Measurements from ENCODE around the gene UBE2E2. TPM values are rescaled to one million over a fixed set of nuclear protein-coding genes. Genes with fewer than 3 reads are reported as not detected.

Gene UBE2E2
- total RNA-seq, 1 experiment from 2014 or later, result 64.3 TPM

DNA sequence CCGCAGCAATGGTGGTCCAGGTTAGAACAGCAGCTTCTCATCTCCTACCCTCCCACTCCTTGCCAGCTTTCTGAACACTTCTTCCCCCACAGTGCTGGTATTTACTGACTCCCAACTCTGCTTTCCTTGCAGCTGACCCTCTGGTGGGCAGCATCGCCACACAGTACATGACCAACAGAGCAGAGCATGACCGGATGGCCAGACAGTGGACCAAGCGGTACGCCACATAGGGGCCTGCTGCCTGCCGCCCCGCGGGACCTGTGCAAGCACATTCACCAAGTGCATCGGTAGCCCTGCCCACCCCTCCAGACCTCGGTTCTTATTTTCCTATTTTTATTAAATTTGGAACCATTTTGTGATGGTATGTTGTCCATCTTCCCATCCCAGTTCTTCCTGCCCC lies 386.5 kb downstream of the UBE2E2 start:
- Mint-ChIP-seq H3K27ac (ENCODE audit: low read depth, unreplicated experiment) (no peak overlapping the region), H3K4me1 (ENCODE audit: insufficient read depth, unreplicated experiment) (no peaks in the 10 kb centered on the region), H3K4me3 (ENCODE audit: unreplicated experiment) (no peak overlapping the region), H3K9me3 (ENCODE audit: unreplicated experiment) (no peaks in the 10 kb centered on the region), H3K36me3 (ENCODE audit: insufficient read depth, unreplicated experiment) (peaks cover 5% of the 10 kb centered on the region), H3K27me3 (ENCODE audit: insufficient read depth, unreplicated experiment) (no peaks in the 10 kb centered on the region)
- no TSS peak for BruUV-seq (replicated peaks)
- no peak for DNase-seq (ENCODE audit: unreplicated experiment)
- ChIA-PET POLR2A (interaction anchor here (0.6 kb wide), 1 partner anchor 41 kb away, joined by 3 read pairs; no protein-coding TSS in a partner anchor), CTCF (interaction anchor here (0.6 kb wide), 1 partner anchor 41 kb away, joined by 4 read pairs; no protein-coding TSS in a partner anchor)
- TF ChIP-seq CTCF (IDR thresholded peaks at IDR 0.05; ENCODE audit: unreplicated experiment), result no peak
- intact Hi-C loops (cut with micrococcal nuclease), result loop anchor here (10.0 kb wide), 1 partner anchor 125 kb away; no protein-coding TSS in a partner anchor

- no peak for TF ChIP-seq CTCF (IDR thresholded peaks at IDR 0.05; ENCODE audit: unreplicated experiment)
- ChIA-PET POLR2A (interaction anchor here (0.8 kb wide), 1 partner anchor 14 kb away, joined by 4 read pairs; no protein-coding TSS in a partner anchor), CTCF (interaction anchor here (0.6 to 2.1 kb wide), 2 partner anchors 13 to 282 kb away, joined by 3 to 6 read pairs; no protein-coding TSS in a partner anchor)
- no peak for DNase-seq (ENCODE audit: unreplicated experiment)
- no peaks in the 10 kb centered on the region for H3K27me3 Mint-ChIP-seq (ENCODE audit: insufficient read depth, unreplicated experiment)
- H3K9me3 Mint-ChIP-seq (ENCODE audit: unreplicated experiment), result no peaks in the 10 kb centered on the region
- BruUV-seq (replicated peaks), result no TSS peak
- H3K36me3 Mint-ChIP-seq (ENCODE audit: insufficient read depth, unreplicated experiment), result no peaks in the 10 kb centered on the region
- no peaks in the 10 kb centered on the region for H3K4me1 Mint-ChIP-seq (ENCODE audit: insufficient read depth, unreplicated experiment)
- intact Hi-C loops (cut with micrococcal nuclease), result loop anchor here (10.0 kb wide), 1 partner anchor 126 kb away; no protein-coding TSS in a partner anchor
- H3K4me3 Mint-ChIP-seq (ENCODE audit: unreplicated experiment), result no peak overlapping the region
- no peak overlapping the region for H3K27ac Mint-ChIP-seq (ENCODE audit: low read depth, unreplicated experiment)
Observed at GRCh38 chr3:23590424-23591273, 387.5 kb downstream of the UBE2E2 start.

DNA sequence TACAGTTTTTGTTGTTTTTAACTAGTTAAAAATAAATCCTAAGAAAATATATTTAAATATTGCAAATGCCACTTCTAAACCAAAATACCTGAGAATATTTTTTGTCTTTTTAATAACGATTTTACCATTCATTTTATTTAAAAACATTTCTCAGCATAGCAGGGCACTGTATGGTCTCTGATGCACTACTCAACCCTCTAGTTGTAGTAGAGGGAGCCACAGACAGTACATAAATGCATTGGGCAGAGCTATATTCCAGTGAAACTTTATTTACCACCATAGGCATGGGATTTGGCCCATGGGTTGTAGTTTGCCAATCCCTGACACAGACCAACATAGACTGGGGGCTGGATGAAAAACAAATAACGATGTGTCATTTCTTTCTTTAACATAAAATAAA lies 388.2 kb downstream of the UBE2E2 start:
- Mint-ChIP-seq H3K27ac (ENCODE audit: low read depth, unreplicated experiment) (no peak overlapping the region), H3K4me1 (ENCODE audit: insufficient read depth, unreplicated experiment) (no peaks in the 10 kb centered on the region), H3K9me3 (ENCODE audit: unreplicated experiment) (peaks cover 1% of the 10 kb centered on the region), H3K27me3 (ENCODE audit: insufficient read depth, unreplicated experiment) (no peaks in the 10 kb centered on the region), H3K4me3 (ENCODE audit: unreplicated experiment) (no peak overlapping the region), H3K36me3 (ENCODE audit: insufficient read depth, unreplicated experiment) (no peaks in the 10 kb centered on the region)
- DNase-seq (ENCODE audit: unreplicated experiment), result no peak
- ChIA-PET CTCF (interaction anchor here (0.6 to 2.1 kb wide), 3 partner anchors 13 to 282 kb away, joined by 3 to 6 read pairs (median 6); no protein-coding TSS in a partner anchor), POLR2A (interaction anchor here (0.8 kb wide), 1 partner anchor 14 kb away, joined by 4 read pairs; no protein-coding TSS in a partner anchor)
- no TSS peak for BruUV-seq (replicated peaks)
- intact Hi-C loops (cut with micrococcal nuclease), result loop anchor here (10.0 kb wide), 1 partner anchor 127 kb away; no protein-coding TSS in a partner anchor
- no peak for TF ChIP-seq CTCF (IDR thresholded peaks at IDR 0.05; ENCODE audit: unreplicated experiment)

Measured in MCF 10A (cell line).